HG03460 (cell line): ENCODE results near the gene MED28.
"Not testable (repeated sequence)": the region's sequence is repeated elsewhere in the genome, so short reads cannot be mapped to it uniquely, and the experiment has no call there.

ENCODE experiments used
- ATAC-seq: cut with Tn5 transposase; IDR thresholded peaks from one replicate; pipeline ENCODE4 v1.9.1; 2021; ENCODE audit not compliant: unreplicated experiment

The MED28 gene

GRCh38 chr4:17614416-17615299 lies at the start of gene MED28:
MED28 (plus strand) TSS chr4:17614641; CDS start chr4:17614655, 14 bp downstream.
- ATAC-seq, result peak; percentile 86

DNA sequence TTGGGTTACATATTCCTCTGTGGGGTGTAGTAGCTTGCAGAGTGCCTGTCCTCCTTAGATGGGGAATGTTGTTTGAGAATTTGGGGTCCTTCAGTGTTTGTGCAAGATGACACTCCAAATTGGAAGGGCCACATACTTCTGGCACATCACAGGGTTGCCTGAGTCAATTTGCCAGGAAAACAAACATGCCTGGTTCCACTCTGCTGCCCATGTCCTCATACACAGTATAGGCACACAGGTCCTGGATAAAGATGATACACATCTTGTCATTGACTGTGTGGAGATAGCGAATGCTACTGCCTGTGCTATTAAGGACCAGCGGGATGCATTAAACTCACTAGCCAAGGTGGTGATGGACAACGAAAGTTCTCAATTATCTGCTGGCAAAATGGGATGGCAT lies 48.6 kb upstream of the MED28 start:
- ATAC-seq, result no peak

DNA sequence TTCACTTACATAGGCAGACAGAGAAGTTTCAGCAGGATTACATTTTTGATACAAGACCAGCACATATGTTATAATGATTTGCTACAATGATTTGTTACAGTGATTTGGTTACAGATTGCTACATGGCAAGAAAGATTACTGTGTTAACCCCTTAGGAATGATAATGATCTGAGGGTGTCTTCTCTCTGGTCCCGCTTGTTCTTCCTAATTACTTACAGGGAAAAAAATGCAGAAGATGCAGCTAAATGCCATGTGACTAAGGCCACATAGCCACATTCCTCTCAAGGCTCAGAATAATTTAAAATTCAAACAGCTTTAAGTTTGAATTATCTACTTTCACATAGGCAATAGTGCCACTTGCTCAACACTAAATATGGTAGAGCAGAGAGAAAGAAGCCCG lies 47.2 kb upstream of the MED28 start:
- no peak for ATAC-seq

GRCh38 chr4:17574206-17574605 lies 40.2 kb upstream of the MED28 start:
- no peak for ATAC-seq

DNA sequence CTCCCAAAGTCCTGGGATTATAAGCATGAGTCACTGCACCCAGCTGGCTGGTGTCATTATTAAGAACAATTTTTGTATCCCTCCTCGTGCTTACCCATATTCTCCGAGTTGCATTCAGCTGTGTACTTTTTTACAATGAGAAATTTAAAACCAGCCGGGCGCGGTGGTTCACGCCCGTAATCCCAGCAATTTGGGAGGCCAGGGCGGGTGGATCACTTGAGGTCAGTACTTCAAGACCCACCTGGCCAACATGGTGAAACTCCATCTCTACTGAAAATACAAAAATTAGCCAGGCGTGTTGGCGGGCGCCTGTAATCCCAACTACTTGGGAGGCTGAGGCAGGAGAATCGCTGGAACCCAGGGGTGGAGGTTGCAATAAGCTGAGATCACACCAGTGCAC lies 39.3 kb upstream of the MED28 start:
- not testable (repeated sequence) for ATAC-seq

DNA sequence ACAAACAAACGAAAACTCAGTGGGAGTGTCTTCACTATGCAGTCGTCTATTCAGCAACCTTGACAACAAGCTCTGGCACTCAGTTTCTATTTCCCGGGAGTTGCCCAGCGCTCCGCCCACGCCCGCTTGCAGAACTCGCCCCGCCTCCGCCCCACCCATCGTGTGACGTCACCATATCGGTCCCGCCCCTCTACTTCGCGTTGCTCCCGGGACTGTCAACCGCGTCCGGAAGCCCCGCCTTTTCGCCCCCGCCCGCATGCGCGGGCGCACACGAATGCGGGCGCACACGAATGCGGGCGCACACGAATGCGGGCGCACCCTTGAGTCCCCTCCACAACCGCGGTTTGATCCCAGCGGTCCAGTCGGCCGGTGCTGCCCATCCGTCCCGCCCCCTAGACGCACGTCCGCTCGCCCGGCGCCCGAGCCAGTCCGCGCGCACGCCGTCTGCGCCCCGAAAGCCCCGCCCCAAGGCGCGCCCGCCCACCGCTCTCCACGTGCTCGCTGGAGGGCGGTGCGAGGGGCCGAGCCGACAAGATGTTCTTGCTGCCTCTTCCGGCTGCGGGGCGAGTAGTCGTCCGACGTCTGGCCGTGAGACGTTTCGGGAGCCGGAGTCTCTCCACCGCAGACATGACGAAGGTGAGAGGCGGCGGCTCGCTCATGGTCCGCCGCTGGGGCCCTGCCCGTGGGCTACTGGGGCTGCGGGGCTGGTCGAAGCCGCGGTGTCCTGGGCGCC lies 37.3 kb upstream of the MED28 start, which contains the start of gene LAP3:
LAP3 (plus strand) TSS at position 267 of the 733 bp plus-strand sequence; CDS start at position 535, 268 bp downstream.
- peak; percentile 82 for ATAC-seq

GRCh38 chr4:17577665-17578481 lies 36.6 kb upstream of the MED28 start:
- ATAC-seq, result peak; percentile 6

- ATAC-seq, result peak; percentile 35
Measured at GRCh38 chr4:17578482-17578891, 36.0 kb upstream of the MED28 start.

DNA sequence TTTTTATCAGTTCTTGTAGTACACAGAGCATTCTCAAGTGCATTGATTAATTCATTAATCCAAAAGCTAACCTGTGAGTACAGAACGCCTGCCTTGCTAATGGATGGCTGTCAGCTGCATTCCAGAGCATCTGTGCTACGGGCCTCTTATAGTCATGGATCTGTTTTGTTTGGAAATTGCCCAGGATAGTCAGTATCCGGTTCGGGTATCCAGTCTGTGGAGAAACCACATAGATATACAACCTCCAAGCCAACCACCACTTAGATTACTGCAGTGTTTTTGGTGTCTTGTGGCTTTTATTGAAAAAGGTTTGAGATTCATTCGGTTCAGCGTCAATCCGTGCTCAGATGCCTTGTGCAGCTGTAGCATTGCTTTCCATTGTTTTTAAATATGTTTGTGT lies 33.5 kb upstream of the MED28 start:
- no peak for ATAC-seq

- no peak for ATAC-seq
Measured at GRCh38 chr4:17583276-17583675, 31.2 kb upstream of the MED28 start.

DNA sequence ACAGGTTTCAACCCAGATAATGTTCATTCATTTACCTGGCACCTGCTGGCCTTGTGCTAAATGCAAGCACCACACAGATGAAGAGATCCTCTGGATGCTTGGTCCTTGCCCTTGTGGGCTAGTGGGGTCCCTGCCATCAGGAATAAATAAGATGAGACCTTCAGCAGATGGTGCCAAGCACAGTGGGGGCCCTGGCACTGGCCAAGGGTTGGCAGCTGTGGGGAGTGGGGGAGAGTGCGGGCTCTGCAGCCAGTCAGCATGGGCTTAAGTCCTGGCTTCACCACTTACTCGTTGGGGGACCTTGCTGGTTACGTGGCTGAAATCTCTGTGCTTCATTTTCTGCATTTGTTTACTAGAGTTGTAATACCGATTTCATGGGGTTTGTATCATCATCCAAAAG lies 30.5 kb upstream of the MED28 start:
- no peak for ATAC-seq

DNA sequence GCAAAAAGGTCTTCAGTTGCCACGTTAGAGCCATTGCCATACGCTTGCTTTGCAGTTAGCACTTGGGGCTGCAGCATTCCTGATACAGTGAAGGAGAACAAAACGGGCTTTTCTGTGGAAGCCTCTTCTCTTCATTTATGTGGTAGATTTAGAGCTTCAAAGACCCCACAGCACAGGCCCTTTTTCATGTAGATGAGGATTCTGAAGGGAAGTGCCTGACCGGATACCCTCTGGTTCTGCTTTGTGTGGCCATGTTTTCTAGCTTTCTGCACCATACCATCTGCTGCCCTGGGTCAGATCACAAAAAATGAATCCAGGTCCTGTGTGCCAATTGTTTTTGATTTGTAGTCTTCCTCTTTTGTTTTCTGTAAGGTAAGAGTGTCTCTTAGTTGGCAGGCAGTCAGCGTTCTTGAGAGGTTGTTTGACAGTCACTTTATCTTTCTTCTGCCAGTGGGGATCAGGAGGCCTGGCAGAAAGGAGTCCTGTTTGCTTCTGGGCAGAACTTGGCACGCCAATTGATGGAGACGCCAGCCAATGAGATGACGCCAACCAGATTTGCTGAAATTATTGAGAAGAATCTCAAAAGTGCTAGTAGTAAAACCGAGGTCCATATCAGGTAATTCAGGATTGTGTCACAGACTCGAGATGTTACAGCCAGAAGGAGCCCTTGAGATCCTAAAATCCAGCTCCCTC lies 29.8 kb upstream of the MED28 start:
- no peak for ATAC-seq

DNA sequence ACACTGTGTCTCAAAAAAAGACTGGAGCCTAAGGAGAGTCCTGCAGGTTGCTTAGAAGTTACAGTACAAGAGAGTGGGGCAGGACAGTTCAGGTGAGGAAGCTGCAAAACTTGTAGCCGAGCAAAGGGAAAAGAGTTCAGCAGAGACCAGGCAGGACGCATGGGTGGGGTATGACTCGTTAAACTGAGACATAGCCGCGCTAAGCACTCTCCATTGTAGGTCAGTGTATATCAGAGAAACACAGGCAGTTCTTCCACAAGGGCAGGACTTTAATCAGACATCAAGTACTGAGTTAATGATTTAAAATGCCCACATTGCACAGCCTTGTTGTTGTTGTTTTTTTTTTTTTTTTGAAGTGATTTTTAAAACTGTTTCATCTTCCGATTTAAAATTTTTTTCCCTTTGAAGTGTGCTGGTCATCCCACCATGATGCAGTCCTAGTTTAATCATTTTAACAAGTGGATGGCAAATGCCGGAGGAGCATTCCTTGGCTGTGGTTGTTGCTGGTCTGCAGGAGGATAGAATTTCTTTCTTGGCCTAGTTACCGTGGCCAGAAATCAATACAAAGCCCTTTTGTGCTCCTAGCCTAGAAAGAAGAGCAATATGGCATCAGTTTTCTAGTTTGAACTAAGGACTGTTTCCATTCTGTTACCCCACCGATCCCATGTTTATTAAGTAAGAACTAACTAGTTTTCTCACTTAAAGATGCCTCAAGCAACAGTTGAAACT lies 27.2 kb upstream of the MED28 start:
- ATAC-seq, result no peak

DNA sequence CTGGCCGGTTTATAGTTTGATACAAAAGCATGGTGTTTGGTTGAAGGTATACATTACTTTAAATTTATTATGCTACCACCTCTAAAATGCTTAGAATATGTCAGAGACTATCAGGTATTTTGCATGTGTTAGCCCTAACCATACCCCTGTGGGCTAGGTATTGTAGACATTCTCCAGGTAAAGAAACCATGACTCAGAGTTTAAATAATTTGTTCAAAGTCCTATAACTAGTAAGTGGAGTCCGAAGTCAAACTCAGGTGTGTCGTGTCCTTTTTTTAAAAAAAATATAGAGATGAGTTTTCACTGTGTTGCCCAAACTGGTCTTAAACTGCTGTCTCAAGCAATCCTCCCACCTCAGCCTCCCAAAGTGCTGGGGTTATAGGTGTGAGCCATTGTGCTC lies 25.1 kb upstream of the MED28 start:
- ATAC-seq, result no peak

- peak; percentile 83 for ATAC-seq
Measured at GRCh38 chr4:17595471-17596005, 18.9 kb upstream of the MED28 start.

DNA sequence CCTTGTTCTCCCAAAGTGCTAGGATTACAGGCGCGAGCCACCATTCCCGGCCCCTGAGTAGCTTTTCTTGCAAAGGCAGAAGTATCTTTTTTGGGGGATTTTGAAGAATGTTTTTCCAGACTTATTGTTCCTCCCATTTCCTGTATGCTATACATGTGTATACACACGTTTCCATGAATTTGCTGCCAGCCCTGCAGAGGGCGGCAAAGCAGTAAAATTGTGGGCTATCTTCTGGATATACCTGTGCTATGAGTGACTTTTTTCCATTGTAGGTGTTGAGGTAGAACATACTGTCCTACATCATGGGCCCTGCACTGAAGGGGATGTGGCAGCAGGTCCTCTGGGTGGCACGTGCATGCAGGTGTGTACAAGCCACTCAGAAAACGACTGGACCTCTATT lies 16.9 kb upstream of the MED28 start:
- ATAC-seq, result no peak

- no peak for ATAC-seq
Measured at GRCh38 chr4:17599826-17600225, 14.6 kb upstream of the MED28 start.

GRCh38 chr4:17605236-17605635 lies 9.2 kb upstream of the MED28 start:
- ATAC-seq, result no peak

GRCh38 chr4:17613761-17614415 lies 553 bp upstream of the MED28 start:
- ATAC-seq, result peak; percentile 47
